Activated CD4-positive, alpha-beta T cell treated with anti-CD3 and anti-CD28 coated beads, Interleukin-2, Interleukin-6, amounts not matched to agents 100 ng/mL and 50 ng/mL, durations not matched to agents 16 hours and 8 hours (primary cell): Measurements from ENCODE around the gene ISLR2.

Source experiments
- DNase-seq: peaks from one replicate; pipeline ENCODE4 v3.0.0-alpha.2; 2020

The ISLR2 gene

DNA sequence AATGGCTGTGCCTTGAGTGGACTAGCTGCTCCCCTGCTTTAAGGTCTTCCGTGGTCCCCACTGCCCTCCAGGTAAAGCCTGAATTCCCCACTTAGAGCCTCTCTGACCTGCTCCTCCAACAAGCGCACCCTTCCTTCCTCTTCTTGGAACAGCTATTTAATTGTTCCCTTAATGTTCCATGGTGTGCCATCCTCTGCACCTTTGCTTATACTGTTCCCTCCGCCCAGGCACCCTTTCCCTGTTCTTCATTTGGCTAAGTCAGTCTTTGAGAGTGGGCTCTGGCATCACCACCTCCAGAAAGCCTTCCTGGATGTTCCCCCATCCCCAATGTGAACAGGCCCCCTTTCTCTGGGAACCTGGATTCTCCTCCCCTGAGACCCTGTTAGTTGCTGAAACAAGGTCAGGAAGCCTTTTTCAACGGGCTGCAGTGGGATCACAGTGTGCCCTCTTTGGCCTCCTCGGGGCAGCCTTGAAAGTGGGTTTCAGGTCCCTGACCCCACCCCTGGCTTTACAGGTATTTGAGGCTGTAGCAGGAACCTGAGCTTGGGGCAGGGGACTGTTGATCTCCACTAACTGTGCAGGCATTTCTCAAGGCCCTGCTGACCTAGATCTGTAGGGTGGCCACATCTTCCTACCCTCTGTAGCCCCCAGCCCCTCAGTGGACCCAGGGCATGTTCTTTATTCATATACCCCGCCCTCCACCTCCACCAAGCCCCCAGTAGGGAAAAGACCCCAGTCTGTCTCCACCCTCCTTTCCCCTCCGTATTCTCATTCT, 48.1 kb downstream of the ISLR2 start:
- no peak for DNase-seq

DNA sequence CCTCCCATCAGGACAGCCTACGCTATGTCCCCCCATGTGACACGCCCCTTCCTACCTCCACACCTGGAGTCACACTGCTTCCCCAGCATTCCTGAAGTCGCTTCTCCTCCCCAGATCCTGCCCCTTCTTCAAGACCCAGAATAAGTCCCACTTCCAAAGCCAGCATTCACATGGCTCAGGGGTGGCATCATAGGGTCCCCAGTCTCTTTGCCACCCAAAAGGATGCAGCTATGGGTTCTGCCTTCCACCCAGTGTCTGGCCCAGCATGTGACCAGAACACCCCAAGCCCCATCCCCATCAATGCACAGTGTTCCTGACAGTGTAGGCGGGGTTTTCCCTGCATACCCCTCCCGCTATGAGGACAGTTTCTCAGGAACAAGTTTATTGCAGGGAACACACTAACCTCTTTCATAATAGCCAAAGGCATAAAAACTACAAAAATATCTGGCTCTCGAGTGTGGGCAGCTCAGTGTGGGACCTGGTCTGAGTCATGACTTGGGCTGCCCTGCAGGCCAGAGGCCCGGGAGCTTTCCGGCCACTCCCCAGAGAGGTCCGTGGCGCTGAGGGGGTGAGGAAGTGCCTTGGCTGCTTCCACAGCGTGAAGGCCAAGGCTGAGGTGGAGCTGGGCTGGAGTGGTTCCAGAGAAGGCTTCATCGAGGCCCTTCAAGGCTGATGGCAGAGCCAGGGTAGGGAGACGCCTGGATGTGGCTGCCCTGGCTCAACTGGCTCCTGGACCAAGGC, 48.9 kb downstream of the ISLR2 start:
- no peak for DNase-seq

DNA sequence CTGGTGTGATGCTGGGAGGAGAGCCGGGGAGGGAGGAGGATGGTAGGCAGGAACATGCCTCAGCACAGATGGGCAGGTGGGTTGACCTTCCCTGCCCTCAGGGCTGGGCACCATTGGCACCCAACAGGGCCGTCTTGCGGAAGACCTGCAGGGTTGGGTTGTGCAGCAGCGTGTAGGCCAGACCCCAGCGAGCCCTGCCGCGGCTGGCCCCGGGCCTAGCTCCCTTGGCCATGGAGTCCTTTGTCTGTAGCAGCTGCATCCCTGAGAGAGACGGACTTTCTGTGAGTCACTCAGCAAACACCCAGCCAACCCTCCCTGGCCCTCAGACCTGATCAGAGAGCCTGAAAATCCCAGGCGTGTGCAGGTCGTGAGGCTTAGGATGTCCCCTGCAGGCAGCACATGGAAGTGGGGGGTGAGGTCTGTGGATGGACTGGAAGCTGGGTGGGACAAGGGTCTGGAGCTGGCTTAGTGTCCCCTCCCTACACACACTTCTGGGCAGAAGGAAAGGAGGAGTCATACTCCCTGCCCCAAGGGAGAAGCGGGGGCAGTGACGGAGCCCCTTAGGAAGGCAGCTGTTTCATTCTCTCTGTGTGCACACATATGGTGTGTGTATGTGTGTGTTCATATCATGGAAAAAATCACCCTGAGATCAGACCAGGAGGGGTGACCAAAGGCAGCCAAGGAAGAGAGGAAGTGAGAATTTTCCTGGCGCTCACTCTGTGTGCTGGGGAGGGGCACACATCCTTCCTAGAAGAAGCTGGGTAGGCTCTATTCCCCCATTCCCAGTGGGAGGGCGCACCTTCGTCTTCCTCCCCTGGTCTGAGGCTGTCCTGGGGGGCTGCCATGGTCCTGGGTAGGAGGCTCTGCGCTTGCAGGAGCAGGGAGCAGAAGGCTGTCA, 49.8 kb downstream of the ISLR2 start:
- no peak for DNase-seq

- DNase-seq = no peak
These were observed 50.7 kb downstream of the ISLR2 start for GRCh38 chr15:74180881-74181602.

GRCh38 chr15:74182131-74182530, 51.7 kb downstream of the ISLR2 start:
- no peak for DNase-seq

GRCh38 chr15:74184582-74185091, 54.3 kb downstream of the ISLR2 start:
- DNase-seq = no peak

DNA sequence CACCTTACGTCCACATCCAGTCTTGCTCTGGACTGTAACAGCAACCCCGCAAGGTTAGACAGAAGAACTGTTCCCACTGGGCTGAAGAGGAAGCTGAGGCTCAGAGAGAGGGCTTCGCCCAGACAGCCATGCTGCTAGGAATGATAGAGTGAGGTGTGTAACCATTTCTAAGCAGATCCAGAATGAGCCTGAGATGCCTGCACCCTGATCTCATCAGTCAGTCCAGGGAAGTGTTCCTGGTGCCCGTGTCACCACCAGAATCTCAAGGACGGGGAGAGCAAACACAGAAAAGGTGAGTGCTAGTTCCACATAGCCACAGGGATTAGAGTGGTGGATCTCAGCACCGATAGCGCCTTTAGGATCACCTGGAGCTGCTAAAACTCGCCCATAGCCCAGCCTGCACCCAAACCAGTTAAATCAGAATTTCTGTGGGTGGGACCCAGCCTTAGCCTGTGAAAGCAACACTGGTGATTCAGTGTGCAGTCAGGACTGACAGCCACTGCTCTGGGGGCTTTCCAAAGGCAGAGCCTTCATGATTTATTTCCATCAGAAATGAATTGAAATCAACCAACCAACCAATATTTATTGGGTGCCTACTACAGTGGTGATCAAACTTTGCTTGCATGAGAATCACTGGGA, 55.4 kb downstream of the ISLR2 start:
- no peak for DNase-seq
